Mucosa of rectum (tissue), 2 donors: ENCODE data around the gene NCS1.

Experiments
- H3K27ac ChIP-seq, 2 donors: one replicate each; pipeline ENCODE4 v1.7.0; 2013; ENCODE audit warnings: inconsistent platforms in 2 of 2, low read depth in 2 of 2, low read length in 2 of 2
- H3K27me3 ChIP-seq, 2 donors: one replicate each; pipeline ENCODE4 v1.7.0; 2013; ENCODE audit warnings: low read length in 2 of 2; ENCODE audit not compliant: control insufficient read depth in 2 of 2, insufficient read depth in 2 of 2
- H3K36me3 ChIP-seq, 2 donors: one replicate each; pipeline ENCODE4 v1.7.0; 2013; ENCODE audit warnings: low read length in 2 of 2; ENCODE audit not compliant: control insufficient read depth in 2 of 2, insufficient read depth in 2 of 2
- H3K4me1 ChIP-seq, 2 donors: one replicate each; pipeline ENCODE4 v1.7.0; 2013; ENCODE audit warnings: low read length in 2 of 2, mild to moderate bottlenecking in 1 of 2; ENCODE audit not compliant: control insufficient read depth in 2 of 2, insufficient read depth in 2 of 2
- H3K4me3 ChIP-seq, 2 donors: one replicate each; pipeline ENCODE4 v1.7.0; 2013; ENCODE audit warnings: low read length in 2 of 2
- H3K9ac ChIP-seq, 2 donors: one replicate each; pipeline ENCODE4 v1.7.0; 2013; ENCODE audit warnings: low read length in 2 of 2, low read depth in 1 of 2, mild to moderate bottlenecking in 1 of 2
- H3K9me3 ChIP-seq, 2 donors: one replicate each; pipeline ENCODE4 v1.7.0; 2013; ENCODE audit warnings: low read length in 2 of 2; ENCODE audit not compliant: control insufficient read depth in 2 of 2
- donor health status: healthy.
- donor health status: Normal muscosa, but diverticular disease.

Gene NCS1

DNA sequence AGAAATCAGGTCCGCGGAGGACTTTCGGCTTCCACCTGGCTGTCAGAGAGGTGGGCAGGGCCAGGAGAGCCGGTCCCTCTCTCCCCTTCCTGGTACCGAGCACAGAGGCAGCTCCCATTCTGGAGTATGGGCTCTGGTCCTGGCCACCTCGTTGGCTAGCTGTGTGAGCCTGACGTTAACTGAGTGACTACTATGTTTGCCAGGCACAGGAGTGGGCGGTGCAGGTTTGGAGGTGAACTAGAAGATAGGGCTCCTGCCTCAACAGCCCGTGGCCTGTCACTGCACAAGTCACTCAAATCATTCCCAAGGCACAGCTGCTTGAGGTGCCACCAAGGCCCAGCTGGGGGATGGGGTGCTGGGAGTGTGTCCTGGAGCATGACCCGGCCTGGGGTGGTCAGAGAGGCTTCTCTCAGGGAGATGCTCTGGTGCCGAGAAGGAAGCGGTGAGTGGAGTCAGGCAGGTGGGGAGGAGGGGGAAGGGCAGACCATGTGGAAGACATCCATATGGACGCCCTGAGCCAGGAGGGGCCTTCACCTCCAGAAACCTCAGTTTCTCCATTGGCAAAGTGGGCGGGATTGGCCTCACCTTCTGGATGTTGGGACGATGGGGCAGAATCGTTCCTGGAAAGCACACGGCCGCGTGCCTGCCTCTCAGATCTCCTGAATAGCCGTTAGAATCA is 39.5 kb downstream of the NCS1 start:
- Histone ChIP-seq H3K36me3 (no peaks in the 10 kb centered on the region), H3K4me3 (no peak overlapping the region), H3K4me1 (peaks cover 0 to 2% of the 10 kb centered on the region in 2 donors), H3K9me3 (no peaks in the 10 kb centered on the region), H3K9ac (no peak overlapping the region), H3K27me3 (no peaks in the 10 kb centered on the region), H3K27ac (no peak overlapping the region)

DNA sequence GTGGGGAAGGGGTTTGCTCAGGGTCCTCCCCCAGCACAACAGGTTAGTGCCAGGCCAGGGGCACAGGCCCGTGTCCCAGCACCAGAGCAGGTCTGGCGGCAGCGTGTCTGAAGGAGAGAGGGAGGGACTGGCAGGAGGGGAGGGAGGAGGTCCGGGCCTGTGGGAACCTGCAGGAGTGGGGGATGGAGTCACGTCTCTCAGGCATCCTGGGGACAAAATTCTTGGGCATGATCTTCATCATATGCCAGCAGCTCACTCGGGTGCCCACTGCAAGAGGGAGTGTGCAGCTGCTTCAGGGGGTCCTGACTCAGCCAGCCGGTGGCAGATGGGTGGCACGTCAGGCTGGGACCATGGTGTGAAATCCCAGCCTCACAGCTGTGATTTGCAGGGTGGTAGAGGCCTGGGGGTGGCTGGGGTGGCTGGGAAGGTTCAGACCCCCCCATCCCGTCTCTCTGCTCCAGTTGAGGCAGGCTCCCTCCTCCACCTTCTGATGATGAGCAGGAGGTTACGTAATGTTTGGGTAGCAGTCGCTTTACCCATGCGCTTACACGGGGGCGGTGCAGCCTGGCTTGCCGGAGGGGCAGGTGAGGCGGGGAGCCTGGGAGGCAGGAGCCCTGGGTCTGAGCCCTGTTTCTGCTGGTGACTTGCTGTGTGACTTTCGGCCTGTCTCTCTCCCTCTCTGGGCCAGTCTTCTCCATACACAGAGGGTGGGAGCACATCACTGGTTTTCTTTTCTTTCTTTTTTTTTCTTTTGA is 40.5 kb downstream of the NCS1 start:
- H3K4me3 ChIP-seq, result no peak overlapping the region
- H3K9ac ChIP-seq, result no peak overlapping the region
- no peaks in the 10 kb centered on the region for H3K9me3 ChIP-seq
- peaks cover 0 to 2% of the 10 kb centered on the region in 2 donors for H3K4me1 ChIP-seq
- no peak overlapping the region for H3K27ac ChIP-seq
- H3K36me3 ChIP-seq, result no peaks in the 10 kb centered on the region
- no peaks in the 10 kb centered on the region for H3K27me3 ChIP-seq

DNA sequence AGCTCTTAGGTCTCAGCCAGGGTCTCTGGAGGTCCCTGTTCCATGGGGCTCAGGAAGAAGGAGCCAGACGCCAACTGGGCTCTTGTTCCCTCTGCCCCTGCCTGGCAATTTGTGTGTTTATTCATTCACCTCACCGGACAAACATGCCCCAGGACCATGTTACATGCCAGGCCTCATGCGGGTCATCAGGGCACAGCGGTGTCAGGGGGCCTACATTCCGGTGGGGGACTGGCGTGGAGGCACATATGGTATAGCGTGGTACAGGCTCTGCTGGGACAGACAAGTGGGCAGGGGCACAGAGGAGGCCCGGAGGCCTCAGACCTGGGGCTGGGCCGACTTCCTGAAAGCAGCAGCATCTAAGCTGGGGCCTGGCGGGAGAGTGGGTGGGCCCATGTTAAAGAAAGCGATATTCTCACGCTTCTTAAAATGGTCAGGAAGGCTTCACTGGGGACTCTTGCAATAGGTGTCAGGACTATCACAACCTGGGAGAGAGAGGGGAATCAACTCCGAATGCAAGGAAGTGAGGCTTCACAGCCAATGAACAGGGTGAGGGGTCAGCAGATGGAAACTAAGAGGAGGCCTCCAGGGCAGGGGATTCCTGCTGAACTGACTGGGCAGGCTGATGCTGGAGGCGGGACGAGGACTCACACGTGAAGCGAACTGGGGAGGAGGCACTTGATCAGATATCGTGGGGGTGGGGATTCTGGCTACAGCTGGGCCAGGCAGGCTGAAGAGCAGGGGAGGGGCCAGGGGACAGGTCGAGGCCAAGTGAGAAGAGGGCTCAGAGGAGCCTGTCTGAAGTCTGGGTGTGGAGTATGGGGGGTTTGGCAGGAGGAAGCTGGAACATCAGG is 41.9 kb downstream of the NCS1 start:
- Histone ChIP-seq H3K4me1 (peaks cover 0 to 2% of the 10 kb centered on the region in 2 donors), H3K4me3 (no peak overlapping the region), H3K9ac (no peak overlapping the region), H3K27me3 (no peaks in the 10 kb centered on the region), H3K9me3 (no peaks in the 10 kb centered on the region), H3K36me3 (no peaks in the 10 kb centered on the region), H3K27ac (no peak overlapping the region)

DNA sequence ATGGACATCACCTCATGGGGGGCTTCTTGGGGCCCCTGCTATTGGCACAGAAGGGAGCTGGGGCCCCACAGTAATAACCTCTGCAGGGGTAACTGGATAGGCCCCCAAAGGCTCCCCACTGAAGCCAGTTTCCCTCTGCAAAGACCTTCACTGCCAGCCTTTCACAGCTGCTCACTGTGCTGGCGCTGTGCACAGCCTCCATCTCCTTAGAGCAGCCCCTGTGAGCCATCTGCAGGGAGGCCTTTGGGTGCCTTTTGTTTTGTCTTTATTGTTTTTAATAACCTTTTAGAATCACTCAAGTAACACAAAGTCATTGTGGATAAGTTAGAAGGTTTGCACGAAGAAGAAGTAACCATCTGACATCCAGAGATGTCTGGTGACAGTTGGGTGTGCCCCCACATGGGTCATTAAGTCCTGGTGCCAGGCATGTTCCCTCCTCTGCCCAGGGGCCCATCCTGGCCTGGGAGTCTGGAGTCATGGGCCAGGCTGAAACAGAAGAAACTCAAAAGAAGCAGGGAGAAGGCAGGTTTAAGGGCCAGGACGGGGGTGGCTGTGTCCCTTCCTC is 42.7 kb downstream of the NCS1 start:
- Histone ChIP-seq H3K27me3 (no peaks in the 10 kb centered on the region), H3K9me3 (no peaks in the 10 kb centered on the region), H3K36me3 (no peaks in the 10 kb centered on the region), H3K4me3 (no peak overlapping the region), H3K27ac (no peak overlapping the region), H3K4me1 (peaks cover 0 to 2% of the 10 kb centered on the region in 2 donors), H3K9ac (no peak overlapping the region)

DNA sequence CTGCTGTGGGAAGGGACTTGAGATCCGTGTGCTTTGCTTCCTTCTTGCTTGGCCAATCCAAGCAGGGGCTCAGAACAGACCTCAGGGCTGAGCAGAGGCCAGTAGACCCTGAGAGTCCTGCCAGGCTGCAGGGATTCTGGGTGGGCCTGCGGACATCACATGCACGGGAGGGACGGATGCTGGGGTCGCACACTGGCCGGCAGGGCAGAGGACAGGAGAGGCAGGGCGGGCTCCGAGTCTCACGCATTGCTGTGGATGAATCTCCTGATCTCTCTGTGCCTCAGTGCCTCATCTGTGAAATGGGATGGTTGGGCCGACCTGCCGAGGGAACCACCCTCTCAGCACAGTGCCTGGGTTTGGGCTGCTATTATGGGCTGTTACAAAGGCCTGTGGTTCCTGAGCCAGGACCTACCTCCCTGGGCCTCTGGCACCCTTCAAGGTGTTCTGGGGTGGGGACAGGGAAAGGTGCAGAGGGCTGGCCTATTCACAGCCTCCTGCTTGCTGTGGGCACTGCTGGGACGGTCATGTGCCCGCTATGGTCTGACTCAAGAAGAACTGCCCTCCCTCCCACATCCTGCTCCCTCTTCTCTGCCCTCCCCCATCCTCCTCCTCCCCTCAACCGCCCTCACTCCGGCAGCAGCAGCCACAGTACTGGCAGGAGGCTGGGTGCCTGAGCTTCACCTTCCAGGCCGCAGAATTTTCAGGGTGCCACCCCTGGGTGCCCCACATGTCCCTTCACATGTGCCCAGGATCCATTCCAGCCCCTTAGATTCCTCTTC is 43.3 kb downstream of the NCS1 start:
- peaks cover 0 to 2% of the 10 kb centered on the region in 2 donors for H3K4me1 ChIP-seq
- no peaks in the 10 kb centered on the region for H3K36me3 ChIP-seq
- H3K4me3 ChIP-seq, result no peak overlapping the region
- H3K9ac ChIP-seq, result no peak overlapping the region
- H3K27me3 ChIP-seq, result no peaks in the 10 kb centered on the region
- H3K27ac ChIP-seq, result no peak overlapping the region
- H3K9me3 ChIP-seq, result no peaks in the 10 kb centered on the region

DNA sequence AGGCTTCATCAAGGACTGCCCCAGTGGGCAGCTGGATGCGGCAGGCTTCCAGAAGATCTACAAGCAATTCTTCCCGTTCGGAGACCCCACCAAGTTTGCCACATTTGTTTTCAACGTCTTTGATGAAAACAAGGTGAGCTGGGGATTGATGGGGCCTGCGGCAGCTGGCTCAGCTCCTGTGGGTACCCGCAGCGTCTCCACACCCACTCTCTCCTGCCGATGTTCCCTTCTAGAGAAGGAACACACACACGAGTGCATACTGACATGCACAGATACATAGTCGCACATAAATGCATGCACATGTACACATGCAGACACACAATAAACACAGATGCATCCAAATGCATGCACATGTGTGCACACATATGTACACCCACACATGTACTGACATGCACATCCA is 45.6 kb downstream of the NCS1 start:
- H3K27ac ChIP-seq, result no peak overlapping the region
- no peaks in the 10 kb centered on the region for H3K27me3 ChIP-seq
- H3K4me1 ChIP-seq, result peaks cover 0 to 2% of the 10 kb centered on the region in 2 donors

DNA sequence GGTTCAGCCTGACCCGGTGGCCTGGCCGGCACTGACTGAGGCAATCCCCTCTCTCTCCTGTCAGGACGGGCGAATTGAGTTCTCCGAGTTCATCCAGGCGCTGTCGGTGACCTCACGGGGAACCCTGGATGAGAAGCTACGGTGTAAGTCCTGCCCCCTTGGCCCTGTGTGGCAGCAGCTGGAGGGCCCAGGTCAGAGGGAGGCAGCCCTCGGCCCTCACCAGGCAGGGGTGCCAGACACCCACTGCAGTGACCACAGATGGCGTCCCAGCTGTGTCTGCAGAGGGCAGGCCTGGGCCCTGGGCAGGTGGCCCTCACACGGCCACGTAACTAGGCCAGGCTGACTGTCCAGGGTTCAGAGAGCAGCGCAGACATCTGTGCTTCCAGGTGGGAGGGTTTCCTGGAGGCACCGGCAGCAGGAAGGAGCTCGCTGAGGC is 47.5 kb downstream of the NCS1 start:
- no peak overlapping the region for H3K27ac ChIP-seq
- no peaks in the 10 kb centered on the region for H3K36me3 ChIP-seq
- no peaks in the 10 kb centered on the region for H3K27me3 ChIP-seq
- no peak overlapping the region for H3K4me3 ChIP-seq
- no peak overlapping the region for H3K9ac ChIP-seq
- no peaks in the 10 kb centered on the region for H3K9me3 ChIP-seq
- no peaks in the 10 kb centered on the region for H3K4me1 ChIP-seq

More for the DNA sequence above, 45.6 kb downstream of the NCS1 start:
- Histone ChIP-seq H3K9ac (no peak overlapping the region), H3K4me3 (no peak overlapping the region), H3K36me3 (no peaks in the 10 kb centered on the region), H3K9me3 (no peaks in the 10 kb centered on the region)

DNA sequence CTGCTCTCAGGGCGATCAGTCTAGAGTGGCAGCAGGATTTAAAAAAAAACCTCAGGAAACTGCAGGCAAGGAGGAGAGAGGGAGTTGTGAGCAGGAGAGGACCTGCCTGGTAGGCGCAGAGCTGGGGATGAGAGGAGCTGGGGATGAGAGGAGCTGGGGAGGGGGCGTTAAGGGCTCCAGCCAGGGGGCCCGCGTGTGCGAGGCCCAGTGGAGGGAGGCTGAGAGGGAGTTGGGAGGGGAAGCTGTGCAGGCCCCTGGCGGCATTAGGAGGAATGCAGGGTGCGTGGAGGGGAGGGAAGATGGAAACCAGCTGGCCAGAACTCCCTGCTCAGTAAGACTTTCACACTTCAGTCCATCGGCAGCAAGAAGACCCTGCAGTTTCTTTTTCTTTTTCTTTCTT is 48.1 kb downstream of the NCS1 start:
- no peaks in the 10 kb centered on the region for H3K4me1 ChIP-seq
- no peaks in the 10 kb centered on the region for H3K36me3 ChIP-seq
- H3K27ac ChIP-seq, result no peak overlapping the region
- H3K9me3 ChIP-seq, result no peaks in the 10 kb centered on the region
- no peak overlapping the region for H3K9ac ChIP-seq
- no peak overlapping the region for H3K4me3 ChIP-seq
- no peaks in the 10 kb centered on the region for H3K27me3 ChIP-seq

DNA sequence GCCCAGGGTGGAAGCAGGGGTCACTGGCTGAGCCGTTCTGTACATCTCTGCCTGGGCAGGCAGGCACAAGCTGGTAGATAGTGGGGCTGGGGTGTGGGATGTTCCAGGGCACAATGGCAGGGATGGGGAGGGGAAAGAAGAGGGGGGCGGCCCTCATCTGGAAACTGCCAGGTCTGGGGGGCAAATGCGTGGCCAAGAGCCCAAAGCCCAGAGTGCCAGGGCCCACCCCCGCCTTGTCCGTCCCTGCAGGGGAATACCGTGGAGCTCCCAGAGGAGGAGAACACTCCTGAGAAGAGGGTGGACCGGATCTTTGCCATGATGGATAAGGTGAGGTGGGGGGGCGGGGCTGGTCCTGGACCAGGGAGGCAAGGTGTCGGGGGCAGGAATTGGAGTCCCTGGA is 50.6 kb downstream of the NCS1 start:
- no peak overlapping the region for H3K27ac ChIP-seq
- H3K27me3 ChIP-seq, result no peaks in the 10 kb centered on the region
- H3K36me3 ChIP-seq, result no peaks in the 10 kb centered on the region
- H3K9me3 ChIP-seq, result no peaks in the 10 kb centered on the region
- H3K4me3 ChIP-seq, result no peak overlapping the region
- no peaks in the 10 kb centered on the region for H3K4me1 ChIP-seq
- no peak overlapping the region for H3K9ac ChIP-seq
